Osteocyte (in vitro differentiated cells): Measurements from ENCODE around the gene SCN5A. TPM values are rescaled to one million over a fixed set of nuclear protein-coding genes. Genes with fewer than 3 reads are reported as not detected.
A peak's percentile ranks its signal among the peaks of the same experiment; 100 is the strongest.

Experiments used
- DNase-seq: peaks from one replicate; pipeline ENCODE4 v3.0.0; 2021; ENCODE audit warnings: mixed read lengths; ENCODE audit not compliant: unreplicated experiment; ENCODE audit errors: extremely low spot score
- H3K27ac Mint-ChIP-seq: one replicate; pipeline ENCODE4 v1.8.0; 2021; ENCODE audit warnings: mild to moderate bottlenecking, mixed read lengths; ENCODE audit not compliant: unreplicated experiment
- H3K27me3 Mint-ChIP-seq: one replicate; pipeline ENCODE4 v1.8.0; 2021; ENCODE audit warnings: mixed read lengths; ENCODE audit not compliant: unreplicated experiment
- H3K36me3 Mint-ChIP-seq: one replicate; pipeline ENCODE4 v1.8.0; 2021; ENCODE audit warnings: mixed read lengths; ENCODE audit not compliant: unreplicated experiment
- H3K4me1 Mint-ChIP-seq: one replicate; pipeline ENCODE4 v1.8.0; 2021; ENCODE audit warnings: mixed read lengths; ENCODE audit not compliant: unreplicated experiment
- H3K4me3 Mint-ChIP-seq: one replicate; pipeline ENCODE4 v1.8.0; 2021; ENCODE audit warnings: mild to moderate bottlenecking, moderate library complexity, mixed read lengths; ENCODE audit not compliant: unreplicated experiment
- H3K9me3 Mint-ChIP-seq: one replicate; pipeline ENCODE4 v1.8.0; 2021; ENCODE audit warnings: mixed read lengths; ENCODE audit not compliant: unreplicated experiment
- CTCF ChIP-seq: fragments of 200-600 bp; sonication (generic); IDR thresholded peaks from 2 replicates; pipeline ENCODE4 v1.5.0; 2021; ENCODE audit warnings: antibody characterized with exemption, mild to moderate bottlenecking, moderate library complexity
- total RNA-seq: library from RNA; stranded (reverse); gene quantifications from 2 replicates; pipeline ENCODE4 v1.2.1, GENCODE V29; 2021

SCN5A gene
- total RNA-seq, 1 donor from 2014 or later = not detected

- no peak overlapping the region for H3K4me3 Mint-ChIP-seq
- no peak overlapping the region for H3K27ac Mint-ChIP-seq
- H3K4me1 Mint-ChIP-seq = no peaks in the 10 kb centered on the region
- no peak for DNase-seq
- TF ChIP-seq CTCF = no peak
- H3K27me3 Mint-ChIP-seq = peaks cover 3% of the 10 kb centered on the region
- H3K36me3 Mint-ChIP-seq = no peaks in the 10 kb centered on the region
- peaks cover 5% of the 10 kb centered on the region for H3K9me3 Mint-ChIP-seq
These were observed 90.6 kb downstream of the SCN5A start for GRCh38 chr3:38558864-38559263.

GRCh38 chr3:38556640-38557358, 92.7 kb downstream of the SCN5A start:
- Mint-ChIP-seq H3K27ac (no peak overlapping the region), H3K27me3 (peaks cover 4% of the 10 kb centered on the region), H3K9me3 (peaks cover 8% of the 10 kb centered on the region), H3K36me3 (no peaks in the 10 kb centered on the region), H3K4me3 (no peak overlapping the region), H3K4me1 (no peaks in the 10 kb centered on the region)
- no peak for TF ChIP-seq CTCF
- peak; percentile 66 for DNase-seq

GRCh38 chr3:38555926-38556325, 93.6 kb downstream of the SCN5A start:
- H3K36me3 Mint-ChIP-seq = no peaks in the 10 kb centered on the region
- H3K4me1 Mint-ChIP-seq = no peaks in the 10 kb centered on the region
- peaks cover 8% of the 10 kb centered on the region for H3K9me3 Mint-ChIP-seq
- H3K4me3 Mint-ChIP-seq = no peak overlapping the region
- H3K27ac Mint-ChIP-seq = no peak overlapping the region
- peak; percentile 48 for DNase-seq
- no peak for TF ChIP-seq CTCF
- peaks cover 4% of the 10 kb centered on the region for H3K27me3 Mint-ChIP-seq

- peak; percentile 64 for DNase-seq
- Mint-ChIP-seq H3K9me3 (peaks cover 8% of the 10 kb centered on the region), H3K36me3 (no peaks in the 10 kb centered on the region), H3K4me3 (no peak overlapping the region), H3K27me3 (peaks cover 4% of the 10 kb centered on the region), H3K27ac (no peak overlapping the region), H3K4me1 (no peaks in the 10 kb centered on the region)
- no peak for TF ChIP-seq CTCF
These were observed 94.2 kb downstream of the SCN5A start for GRCh38 chr3:38555149-38555840.

- H3K27ac Mint-ChIP-seq = no peak overlapping the region
- H3K27me3 Mint-ChIP-seq = peaks cover 4% of the 10 kb centered on the region
- no peaks in the 10 kb centered on the region for H3K36me3 Mint-ChIP-seq
- no peak overlapping the region for H3K4me3 Mint-ChIP-seq
- peak; percentile 62 for DNase-seq
- H3K4me1 Mint-ChIP-seq = no peaks in the 10 kb centered on the region
- TF ChIP-seq CTCF = no peak
- H3K9me3 Mint-ChIP-seq = peaks cover 8% of the 10 kb centered on the region
These were observed 95.2 kb downstream of the SCN5A start for GRCh38 chr3:38554127-38554827.
